SW480 (cell line): ENCODE results near the gene HSPA12B.

Experiments
- DNase-seq: peaks from one replicate; pipeline ENCODE4 v3.0.0-alpha.2; 2016; ENCODE audit warnings: low spot score

HSPA12B gene

DNA sequence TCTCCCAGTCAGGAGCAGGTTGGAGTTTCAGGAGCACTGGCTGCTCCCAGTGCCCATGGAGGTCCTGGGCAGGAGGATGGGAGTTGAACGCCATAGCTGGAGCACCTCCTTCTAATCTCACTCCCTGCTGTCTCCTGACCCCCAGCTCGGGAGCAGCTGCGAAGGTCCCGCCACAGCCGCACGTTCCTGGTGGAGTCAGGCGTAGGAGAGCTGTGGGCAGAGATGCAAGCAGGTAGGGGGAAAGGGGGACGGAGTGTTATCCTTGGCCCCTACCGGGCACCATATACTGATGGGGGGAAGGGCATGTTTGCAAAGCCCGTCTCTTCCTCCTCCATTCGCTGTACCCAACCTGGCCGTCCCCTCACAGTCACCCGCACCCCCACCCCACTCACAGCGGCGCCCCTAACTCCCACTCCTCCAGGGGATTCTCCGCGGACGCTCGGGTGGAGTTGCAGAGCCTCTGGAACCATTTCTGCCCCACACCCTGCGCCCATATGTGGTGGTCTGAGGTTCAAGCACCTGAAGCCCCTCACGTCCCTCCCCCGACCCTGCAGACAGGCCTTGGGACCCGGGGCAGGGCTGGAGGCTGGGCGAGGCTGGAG is 16.7 kb downstream of the HSPA12B start:
- no peak for DNase-seq

DNA sequence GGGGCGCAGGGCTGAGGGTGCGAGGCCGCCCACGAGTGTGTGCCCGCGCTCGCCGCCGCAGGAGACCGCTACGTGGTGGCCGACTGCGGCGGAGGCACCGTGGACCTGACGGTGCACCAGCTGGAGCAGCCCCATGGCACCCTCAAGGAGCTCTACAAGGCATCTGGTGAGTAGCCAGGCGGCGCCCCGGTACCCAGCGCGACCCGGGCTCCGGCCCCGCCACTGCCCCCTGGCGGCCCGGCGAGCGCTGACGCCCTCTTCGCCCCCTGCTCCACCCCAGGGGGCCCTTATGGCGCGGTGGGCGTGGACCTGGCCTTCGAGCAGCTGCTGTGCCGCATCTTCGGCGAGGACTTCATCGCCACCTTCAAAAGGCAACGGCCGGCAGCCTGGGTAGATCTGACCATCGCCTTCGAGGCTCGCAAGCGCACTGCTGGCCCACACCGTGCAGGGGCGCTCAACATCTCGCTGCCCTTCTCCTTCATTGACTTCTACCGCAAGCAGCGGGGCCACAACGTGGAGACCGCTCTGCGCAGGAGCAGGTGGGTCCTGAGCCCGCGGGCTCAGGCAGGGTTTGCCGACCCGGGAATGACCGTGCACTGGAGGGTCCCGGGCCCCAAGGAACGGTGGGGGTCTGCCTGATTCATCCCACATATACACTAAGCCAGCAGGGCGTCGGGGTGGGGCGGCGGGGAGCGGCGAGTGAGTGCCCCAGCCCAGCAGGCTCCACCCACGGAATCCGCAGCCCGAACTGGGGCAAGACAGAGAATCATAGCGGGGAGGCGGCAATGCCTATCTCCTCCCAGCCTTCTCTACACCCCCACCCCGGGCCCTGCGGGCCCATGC is 17.4 kb downstream of the HSPA12B start:
- DNase-seq = no peak

DNA sequence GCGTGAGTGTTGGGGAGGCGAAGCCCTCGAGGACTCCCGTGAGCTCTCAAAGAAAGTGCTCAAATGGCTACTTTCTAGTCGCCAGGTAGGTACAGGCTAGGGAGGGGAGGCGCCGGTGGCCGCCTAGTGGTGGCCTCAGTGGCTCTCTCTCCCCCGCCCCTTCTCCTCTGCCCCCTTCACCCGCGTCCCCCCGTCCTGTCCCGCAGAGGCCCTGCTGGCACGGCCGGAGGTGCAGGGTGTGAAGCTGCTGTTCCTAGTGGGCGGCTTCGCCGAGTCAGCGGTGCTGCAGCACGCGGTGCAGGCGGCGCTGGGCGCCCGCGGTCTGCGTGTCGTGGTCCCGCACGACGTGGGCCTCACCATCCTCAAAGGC is 18.8 kb downstream of the HSPA12B start:
- DNase-seq = no peak

DNA sequence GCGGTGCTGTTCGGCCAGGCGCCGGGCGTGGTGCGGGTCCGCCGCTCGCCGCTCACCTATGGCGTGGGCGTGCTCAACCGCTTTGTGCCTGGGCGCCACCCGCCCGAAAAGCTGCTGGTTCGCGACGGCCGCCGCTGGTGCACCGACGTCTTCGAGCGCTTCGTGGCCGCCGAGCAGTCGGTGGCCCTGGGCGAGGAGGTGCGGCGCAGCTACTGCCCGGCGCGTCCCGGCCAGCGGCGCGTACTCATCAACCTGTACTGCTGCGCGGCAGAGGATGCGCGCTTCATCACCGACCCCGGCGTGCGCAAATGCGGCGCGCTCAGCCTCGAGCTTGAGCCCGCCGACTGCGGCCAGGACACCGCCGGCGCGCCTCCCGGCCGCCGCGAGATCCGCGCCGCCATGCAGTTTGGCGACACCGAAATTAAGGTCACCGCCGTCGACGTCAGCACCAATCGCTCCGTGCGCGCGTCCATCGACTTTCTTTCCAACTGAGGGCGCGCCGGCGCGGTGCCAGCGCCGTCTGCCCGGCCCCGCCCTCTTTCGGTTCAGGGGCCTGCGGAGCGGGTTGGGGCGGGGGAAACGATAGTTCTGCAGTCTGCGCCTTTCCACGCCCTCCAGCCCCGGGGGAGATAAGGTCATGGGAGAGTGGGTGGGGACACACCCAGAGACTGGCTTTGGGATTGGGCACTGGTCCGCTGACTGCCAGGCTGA is 19.3 kb downstream of the HSPA12B start:
- DNase-seq = no peak

DNA sequence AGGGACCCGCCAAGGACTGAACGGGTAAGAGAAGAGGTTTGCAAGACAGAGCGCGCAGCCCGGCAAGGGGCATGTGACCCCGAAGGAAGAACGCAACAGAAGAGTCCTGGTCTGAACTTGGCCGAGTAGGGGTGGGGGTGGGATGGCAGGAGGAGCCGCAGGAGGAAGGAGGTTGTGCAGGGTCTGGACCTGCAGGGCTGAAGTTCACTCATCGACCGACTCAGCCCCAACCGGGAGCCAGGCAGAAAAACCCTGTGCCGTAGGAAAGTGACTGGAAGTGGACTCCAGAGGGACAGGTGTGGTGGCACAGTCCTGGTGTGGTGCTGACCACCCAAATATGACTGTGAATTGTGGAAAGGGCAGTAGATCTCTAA is 19.9 kb downstream of the HSPA12B start:
- no peak for DNase-seq

DNA sequence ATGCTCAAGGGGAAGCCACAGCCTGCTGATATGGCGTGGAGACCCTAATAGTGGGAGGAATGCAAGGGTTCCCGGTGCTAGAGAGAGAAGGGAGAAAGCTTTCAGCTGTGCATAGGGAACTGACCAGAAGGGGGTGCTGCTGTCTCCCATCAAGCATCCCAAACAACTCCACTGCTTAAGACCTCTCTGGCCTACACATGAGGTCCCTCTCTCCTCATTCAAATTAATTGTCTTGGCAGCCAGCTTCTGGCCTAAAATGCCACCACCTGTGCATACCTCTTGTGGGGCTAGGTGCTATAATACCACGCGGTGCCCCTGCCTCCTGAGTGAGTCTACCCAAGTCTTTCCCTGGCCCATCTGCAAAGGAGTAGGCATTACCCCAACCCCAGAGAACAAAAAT is 20.6 kb downstream of the HSPA12B start:
- peak; percentile 54 for DNase-seq

DNA sequence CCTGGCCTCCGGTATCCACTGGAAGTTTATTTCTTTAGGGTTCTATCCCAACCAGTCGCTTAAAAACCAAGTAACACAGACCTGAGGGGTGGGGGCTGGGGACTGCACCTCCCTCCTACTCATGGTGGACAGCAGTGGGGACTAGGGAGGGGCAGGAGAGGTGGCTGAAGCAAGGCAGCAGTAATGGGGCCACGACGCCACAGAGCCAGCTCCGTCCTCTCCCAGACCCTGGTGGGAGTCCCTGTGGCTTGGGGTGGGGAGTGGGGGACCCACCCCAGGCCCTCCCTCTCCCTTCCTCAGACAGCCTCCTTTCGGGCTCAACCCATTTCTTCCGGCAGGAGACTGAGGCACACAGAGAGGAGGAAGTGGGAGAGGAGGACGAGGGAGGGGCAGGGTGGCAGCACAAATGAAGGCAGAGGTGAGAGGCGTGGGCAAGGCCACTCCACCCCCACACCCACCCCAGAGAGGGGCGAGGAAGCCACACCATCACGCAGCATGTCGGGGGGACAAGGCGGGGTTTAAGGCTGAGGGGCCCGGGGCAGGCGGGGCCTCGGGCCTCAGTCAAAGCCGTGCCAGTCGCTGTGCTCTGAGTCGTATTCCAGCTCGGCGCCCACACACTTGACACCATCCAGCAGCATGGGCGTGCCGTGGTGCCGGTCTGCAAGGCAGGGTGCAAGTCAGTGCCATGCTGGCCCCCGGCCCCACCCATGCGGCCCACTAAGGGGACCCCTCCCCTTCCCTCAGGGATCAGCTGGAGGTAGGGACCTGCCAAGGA is 21.2 kb downstream of the HSPA12B start:
- DNase-seq = no peak

DNA sequence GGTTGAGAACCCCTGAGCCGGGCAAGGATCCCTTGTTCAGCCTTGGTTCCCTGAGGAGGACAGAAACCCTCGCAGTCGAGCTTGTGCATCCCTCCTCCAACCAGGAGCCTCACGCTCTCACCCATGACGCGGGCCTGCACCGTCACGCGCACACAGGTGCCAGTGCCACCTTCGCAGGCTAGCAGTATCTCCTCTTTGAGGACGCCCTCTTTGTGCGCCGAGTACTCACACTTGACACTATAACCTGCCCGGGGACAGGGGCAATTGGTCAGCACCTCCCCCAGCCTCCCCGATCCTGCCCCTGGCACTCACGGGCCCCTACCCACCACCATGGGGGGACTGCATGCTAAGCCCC is 21.8 kb downstream of the HSPA12B start:
- no peak for DNase-seq

DNA sequence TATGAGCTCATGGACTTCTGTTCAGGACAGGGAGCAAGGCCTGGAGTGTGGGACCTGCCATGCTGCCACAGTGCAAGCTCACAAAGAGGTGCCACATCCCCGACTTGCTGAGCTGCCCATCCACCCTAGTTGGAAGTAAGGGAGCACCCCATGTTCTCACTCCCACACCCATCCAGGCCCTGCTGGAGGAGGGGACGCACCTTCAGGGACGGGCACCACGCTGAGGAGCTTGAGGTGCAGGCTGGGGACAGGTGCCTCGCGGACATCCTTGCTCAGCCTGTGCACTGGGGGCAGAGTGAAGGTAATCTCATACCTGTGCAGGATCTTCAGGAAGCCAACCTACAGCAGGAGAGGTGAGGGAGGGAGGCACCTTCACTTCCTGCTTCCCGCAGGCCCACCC is 22.8 kb downstream of the HSPA12B start:
- no peak for DNase-seq

DNA sequence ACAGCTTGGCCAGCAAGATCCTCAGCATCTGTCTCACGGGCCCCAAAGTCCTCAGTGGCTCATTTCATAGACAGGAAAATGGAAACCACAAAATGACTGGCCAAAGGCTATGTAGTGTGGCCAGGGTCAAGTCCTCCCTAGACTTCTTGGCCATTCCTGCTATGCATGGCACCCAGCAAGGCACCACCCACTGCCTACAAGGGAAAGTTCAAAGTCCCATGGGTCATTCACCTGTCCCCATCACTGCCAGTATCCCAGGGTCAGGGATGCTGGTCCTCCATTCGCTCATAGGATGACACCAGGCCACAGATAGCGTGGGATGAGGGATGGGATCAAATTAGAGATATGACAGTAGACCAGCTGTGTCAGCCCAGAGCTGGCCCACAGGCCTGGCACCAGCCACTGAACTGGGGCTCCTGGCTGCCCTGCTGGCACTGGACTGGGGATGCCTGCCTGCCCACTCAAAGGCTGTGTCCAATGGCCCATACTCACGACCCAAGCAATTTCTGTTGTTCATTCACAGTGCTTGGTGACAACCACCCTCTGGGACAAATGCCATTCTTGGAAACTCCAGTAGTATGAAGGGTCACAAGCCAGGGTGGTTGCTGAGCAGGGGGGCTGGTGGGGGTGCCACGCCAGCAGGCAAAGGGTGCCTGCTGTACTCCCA is 23.5 kb downstream of the HSPA12B start:
- no peak for DNase-seq

DNA sequence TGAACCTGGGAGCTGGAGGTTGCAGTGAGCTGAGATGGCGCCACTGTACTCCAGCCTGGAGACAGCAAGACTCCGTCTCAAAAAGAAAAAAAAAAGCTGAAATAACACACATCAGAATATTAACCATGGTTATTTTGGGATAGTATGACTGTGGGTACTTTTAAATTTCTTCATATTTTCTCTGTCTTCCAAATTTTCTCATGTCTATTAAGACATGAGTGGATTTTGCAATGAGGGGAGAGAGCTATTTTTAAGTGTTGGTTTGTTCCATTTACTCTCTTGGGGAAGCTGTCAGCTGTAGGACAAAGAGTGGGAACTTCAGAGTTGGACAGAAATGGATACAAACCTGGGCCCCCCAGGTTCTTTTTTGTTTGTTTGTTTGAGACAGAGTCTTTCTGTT is 24.8 kb downstream of the HSPA12B start:
- DNase-seq = no peak

DNA sequence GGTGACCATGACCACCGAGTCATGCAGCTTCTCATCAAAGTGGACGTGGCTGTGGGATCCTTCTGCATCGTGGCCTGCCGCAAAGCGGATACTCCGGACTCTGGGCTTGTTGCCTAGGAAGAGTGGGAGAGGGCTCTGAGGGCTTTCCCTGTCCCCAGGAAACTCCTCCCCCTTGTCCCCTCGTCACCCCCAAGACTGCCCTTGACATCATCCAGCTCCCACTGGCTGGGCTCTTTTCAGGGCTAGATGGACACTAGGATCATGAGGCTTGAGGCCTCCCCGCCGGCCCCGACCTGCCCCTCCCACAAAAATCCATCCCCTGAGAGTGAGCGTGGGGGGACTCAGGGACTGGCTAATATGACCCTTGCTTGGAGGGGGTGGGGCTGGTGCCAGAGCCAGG is 26.1 kb downstream of the HSPA12B start:
- DNase-seq = no peak

DNA sequence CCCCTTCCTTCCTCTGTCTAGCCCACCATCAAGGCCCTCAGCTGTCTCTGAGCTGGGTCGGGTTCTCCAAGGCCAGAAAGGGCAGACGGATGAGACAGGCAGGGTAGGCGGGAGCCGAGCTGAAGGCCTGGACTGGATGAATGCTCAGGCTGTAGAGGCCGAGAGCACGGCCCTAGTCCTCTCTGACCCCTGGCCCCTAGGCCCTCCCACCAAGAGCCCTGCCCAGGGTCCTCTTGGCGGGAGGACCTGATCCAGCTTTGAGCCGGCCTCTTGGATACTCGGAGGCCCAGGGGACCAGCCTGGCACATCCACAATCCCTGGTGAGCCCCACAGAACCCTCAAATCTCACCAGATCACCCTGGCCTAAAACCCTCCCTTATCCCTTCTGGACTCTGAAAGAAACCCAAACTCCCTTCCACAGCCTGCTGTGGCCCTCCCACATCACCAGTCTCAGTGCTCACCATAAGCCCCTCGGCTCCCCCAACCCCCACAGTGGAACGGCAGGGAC is 26.9 kb downstream of the HSPA12B start:
- DNase-seq = no peak

DNA sequence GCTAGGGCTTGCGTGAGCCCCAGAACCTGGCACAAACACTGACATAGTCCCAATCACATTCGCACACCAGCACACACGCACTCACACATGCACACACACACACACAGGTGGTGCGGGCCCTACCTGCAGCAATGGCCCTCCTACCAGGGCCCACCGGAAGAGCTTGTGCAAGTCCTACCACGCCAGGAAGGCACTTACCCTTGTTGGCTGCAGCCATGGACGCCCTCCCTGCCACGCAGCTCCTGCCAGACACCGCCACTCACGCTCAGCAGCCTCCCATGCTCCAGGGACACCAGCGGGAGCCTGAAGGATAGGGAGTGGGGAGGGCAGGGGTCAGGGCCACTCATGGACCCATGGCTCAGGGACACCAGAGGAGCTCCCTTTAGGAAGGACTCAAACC is 27.4 kb downstream of the HSPA12B start:
- DNase-seq = no peak

DNA sequence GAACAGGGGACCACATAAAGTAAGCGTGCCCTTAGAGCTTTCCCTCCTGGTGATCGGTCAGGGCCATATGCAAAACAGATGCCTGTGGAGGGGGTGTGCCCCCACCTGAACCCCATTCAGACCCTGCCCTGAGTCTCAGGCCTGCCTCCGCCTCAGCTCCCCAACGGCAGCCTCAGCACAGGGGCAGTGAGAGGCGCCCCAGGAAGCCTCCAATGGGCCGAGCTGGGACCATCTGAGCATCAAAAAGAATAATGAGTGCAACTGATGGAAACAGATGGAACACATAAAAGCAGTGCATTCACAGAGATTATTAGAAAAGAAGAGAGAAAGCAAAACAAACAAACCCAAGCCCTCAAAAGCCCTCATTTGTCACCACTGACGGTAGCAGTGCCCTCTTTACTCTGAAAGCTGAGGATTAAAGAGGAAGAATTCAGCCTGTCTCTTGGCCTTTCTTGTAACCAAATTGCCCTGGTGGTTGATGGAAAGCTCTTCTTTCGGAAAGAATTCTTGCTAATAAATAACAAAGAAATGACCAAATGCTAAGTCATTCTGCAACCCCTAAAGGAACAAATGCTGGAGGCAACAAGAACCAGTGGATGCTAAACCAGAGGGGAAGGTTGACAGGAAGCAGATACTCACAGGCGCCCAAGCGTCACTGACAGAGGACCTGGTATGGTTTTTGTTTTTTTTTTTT is 28.3 kb downstream of the HSPA12B start:
- no peak for DNase-seq

DNA sequence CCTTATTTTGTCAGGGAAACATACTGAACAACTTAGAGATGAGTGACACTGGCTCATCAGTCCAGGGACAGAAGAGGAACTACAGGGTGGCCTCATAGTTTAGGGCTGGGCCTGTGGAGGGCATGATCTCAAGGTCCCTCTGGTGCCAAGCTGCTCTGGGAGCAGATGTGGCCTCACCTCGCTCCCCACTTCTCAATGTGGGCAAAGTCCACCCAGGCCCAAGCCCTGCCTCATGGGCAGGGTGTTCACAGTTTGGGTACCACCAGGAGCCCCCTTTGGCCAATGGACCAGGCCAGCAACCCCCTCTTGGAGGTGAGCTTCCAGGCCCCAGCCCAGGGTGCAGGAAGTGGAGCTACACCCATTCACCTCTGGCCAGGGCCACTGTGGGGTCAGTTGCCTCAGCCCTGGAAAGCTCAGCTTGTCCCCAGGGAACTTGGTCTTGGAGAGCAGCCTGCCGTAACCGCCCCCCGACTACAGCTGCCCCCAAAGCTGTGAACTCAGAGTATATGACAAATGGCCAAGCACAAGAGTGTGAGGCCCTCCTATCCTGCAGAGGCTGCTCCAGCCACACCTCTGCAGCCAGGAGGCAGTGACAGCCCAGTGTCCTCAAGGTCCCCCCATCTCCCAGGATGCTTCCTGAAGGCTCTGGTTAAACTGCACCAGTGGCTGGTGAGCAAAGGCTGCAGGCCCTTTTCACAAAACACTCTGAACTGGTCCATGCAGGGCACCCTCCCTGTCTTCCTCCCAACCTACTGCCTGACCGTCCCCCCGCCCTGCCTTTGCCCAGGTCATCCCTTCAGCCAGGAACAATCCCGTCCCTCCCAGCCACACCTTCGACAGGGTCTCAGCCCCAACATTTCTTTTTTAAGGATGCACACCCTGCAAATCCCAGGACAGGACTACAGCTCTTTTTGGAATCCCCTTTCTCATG is 31.5 kb downstream of the HSPA12B start:
- DNase-seq = no peak

DNA sequence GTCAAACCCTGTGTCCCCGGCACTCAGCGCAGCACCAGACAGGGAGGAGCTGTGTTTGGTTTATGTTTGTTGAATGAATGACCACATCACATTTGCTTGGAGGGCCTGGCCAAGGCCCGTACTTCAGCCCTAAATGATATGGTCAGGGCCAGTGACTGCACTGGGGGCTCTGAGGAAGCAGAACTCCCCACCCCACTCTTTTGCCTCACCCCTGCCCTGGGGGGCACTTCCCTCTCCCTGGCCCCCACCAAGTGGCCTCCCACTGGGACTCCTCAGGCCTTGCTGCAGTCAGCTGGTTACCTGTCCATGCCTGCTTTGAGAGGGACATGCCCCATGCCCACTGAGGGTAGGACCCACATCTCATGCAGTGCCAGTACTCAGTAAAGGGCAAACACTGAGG is 32.2 kb downstream of the HSPA12B start:
- no peak for DNase-seq

DNA sequence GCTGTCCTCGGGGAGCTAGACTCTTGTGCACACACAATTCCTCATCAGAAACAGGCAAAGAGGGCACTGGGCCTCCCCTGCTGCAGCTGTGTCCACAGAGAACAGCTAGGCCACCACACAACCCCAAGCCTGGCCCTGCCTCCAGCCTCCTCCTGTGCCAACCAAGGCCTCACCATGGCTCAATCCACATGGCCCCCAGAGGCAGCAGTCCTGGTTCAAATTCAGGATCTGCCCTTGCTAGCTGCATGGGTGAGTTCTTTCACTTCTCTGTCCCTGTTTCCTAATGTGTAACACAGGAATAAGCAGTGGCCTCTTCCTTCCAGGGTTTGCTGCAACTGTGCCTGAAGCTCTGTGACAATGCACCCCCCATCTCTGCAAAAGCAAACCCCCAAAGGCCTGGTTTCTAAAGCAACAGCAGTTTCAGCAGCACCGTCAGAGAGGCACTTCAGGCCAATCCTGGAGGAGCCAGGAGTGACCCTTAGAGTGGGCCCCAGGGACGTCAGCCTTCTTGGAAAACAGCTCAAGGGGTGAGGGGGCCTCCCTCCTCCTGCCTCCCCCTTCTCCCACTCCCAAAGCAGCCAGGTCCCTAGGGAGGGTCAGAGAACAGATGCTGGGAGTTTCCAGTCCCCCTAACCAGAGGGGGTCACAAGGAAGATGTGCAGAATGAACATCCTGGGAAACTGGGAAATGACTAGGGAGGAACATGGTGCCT is 32.8 kb downstream of the HSPA12B start:
- no peak for DNase-seq

DNA sequence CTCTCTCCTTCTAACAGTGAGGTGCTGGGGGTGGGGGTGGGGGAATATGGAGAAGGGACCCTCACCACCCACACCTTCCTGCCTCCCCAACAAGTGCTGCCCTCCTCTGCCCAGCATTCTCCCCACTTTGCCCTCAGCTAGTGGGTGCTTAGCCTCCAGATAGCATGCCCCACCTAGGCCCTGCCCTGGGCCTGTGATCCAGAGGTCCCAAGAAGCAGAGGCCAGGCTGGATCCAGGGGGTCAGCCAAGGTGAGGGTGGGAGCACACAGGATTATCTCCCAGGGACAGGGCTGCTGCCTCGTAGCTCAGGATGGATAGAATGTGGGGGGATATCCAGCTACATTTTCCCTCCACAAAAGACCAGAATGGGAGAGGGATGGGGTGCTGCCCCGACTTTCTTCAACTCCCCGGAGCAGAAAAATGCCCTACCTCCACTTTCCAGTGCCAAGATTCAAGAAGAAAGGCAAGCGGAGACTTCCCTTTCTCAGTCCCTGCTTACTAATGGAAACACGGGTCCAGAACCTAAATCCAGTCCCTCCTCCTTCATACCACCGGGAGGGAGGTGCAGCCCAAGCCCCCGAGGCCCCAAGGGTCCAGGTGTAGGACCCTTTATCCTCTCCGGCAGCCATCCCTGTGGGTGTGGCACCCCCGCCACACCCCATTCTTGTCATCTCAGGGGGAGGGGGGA is 34.1 kb downstream of the HSPA12B start:
- DNase-seq = no peak
